SK-N-SH treated with all-trans-retinoic acid at 6 μM for 48 hours (cell line): ENCODE data around the gene AIRE.

Source experiments
- OSR1 ChIP-seq: fragments of 250-450 bp; sonication (Bioruptor Pico); IDR thresholded peaks from 2 replicates; pipeline ENCODE4 v1.8.0; 2022; ENCODE audit warnings: moderate library complexity, mild to moderate bottlenecking, inconsistent platforms
- PPARA ChIP-seq: fragments of 250-450 bp; sonication (Bioruptor Pico); IDR thresholded peaks from 2 replicates; pipeline ENCODE4 v1.5.0; 2020; ENCODE audit warnings: mild to moderate bottlenecking, borderline replicate concordance
- TOX ChIP-seq: fragments of 250-450 bp; sonication (Bioruptor Pico); IDR thresholded peaks from 2 replicates; pipeline ENCODE4 v1.8.0; 2021; ENCODE audit warnings: mild to moderate bottlenecking, moderate library complexity, borderline replicate concordance
- ZFP3 ChIP-seq: fragments of 250-450 bp; sonication (Bioruptor Pico); IDR thresholded peaks from 2 replicates; pipeline ENCODE4 v1.5.0; 2020; ENCODE audit warnings: mild to moderate bottlenecking, moderate library complexity
- ZFP30 ChIP-seq: fragments of 450-650 bp; formaldehyde crosslinking; IDR thresholded peaks from 2 replicates; pipeline ENCODE4 v1.5.0; 2022; ENCODE audit warnings: mild to moderate bottlenecking, moderate library complexity
- ZNF8 ChIP-seq: fragments of 450-650 bp; formaldehyde crosslinking; IDR thresholded peaks from 2 replicates; pipeline ENCODE4 v1.5.0; 2020; ENCODE audit warnings: mild to moderate bottlenecking, moderate library complexity
- TF ChIP-seq, protein P1 (sequence below): fragments of 250-450 bp; sonication (Bioruptor Pico); IDR thresholded peaks from 2 replicates; pipeline ENCODE4 v1.8.0; 2021; ENCODE audit warnings: low read depth, mild to moderate bottlenecking, moderate library complexity, borderline replicate concordance

DNA sequence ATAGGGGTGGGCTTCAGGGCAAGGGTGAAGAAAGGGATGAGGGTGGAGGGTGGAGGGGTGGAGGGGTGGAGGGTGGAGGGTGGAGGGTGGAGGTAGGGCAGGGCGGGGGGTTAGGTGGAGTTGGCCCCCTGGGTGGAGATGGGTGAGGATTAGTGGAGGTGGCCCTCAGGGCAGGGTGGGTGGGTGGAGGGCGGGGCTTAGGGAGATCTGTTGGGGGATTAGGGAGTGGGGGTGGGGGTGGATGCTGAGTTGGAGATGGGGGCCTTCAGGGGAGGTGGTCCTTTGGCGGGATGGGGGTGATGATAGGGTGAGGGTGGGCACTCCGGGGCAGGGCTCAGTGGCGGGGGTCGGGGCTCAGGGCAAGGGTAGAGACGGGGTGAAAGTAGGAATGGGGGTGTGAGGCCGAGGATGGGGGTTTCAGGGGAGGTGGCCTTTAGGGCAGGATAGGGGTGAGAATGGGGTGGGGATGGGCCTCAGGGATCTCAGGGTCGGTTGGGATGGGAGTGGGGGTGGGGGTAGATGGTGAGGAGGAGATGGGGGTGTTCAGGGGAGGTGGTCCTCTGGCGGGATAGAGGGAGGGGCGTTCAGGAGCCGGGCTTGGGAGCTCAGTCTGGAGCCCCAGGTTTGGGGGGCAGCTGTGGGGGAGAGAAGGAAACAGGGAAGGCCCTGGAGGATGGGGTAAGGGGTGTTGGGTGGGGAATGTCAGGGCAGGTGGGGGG lies 23.2 kb upstream of the AIRE start:
- TF ChIP-seq ZFP3 (CRISPR knock-in tag) (no peak), PPARA (CRISPR knock-in tag) (no peak), TOX (no peak), OSR1 (CRISPR knock-in tag) (no peak), ZNF8 (CRISPR knock-in tag) (no peak), ZFP30 (CRISPR knock-in tag) (no peak)
- TF ChIP-seq, protein P1, sequence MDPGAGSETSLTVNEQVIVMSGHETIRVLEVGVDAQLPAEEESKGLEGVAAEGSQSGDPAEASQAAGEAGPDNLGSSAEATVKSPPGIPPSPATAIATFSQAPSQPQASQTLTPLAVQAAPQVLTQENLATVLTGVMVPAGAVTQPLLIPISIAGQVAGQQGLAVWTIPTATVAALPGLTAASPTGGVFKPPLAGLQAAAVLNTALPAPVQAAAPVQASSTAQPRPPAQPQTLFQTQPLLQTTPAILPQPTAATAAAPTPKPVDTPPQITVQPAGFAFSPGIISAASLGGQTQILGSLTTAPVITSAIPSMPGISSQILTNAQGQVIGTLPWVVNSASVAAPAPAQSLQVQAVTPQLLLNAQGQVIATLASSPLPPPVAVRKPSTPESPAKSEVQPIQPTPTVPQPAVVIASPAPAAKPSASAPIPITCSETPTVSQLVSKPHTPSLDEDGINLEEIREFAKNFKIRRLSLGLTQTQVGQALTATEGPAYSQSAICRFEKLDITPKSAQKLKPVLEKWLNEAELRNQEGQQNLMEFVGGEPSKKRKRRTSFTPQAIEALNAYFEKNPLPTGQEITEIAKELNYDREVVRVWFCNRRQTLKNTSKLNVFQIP (CRISPR knock-in tag): no peak
